Measurements from ENCODE around the gene RASEF. TPM values are rescaled to one million over a fixed set of nuclear protein-coding genes. Genes with fewer than 3 reads are reported as not detected.

The RASEF gene
- total and polyA plus RNA-seq, 2 of the 4 experiments (the other 2 are of a cell fraction), result under 0.01 to 0.05 TPM

GRCh38 chr9:83029531-83030137 lies 33.3 kb downstream of the RASEF start:
- Histone ChIP-seq H3K79me1 (ENCODE audit: low read depth in 1 of 2, low read length in 2 of 2) (no peaks in the 10 kb centered on the region), H2AK5ac (ENCODE audit: low read depth, low read length) (no peak overlapping the region), H2AK9ac (replicated peaks; ENCODE audit: low read depth, low read length, poor library complexity) (no peak overlapping the region), H3K4me1 (ENCODE audit: control insufficient read depth, insufficient read depth, low read length) (peaks cover 10% of the 10 kb centered on the region), H3K27me3 (ENCODE audit: control insufficient read depth, insufficient read depth, low read length) (no peaks in the 10 kb centered on the region), H3K18ac (ENCODE audit: low read depth, low read length) (no peak overlapping the region), H4K91ac (ENCODE audit: insufficient read depth, low read depth, low read length) (no peak overlapping the region), H3K14ac (replicated peaks; ENCODE audit: low read depth, low read length) (no peak overlapping the region), H3K36me3 (ENCODE audit: control insufficient read depth, insufficient read depth, low read length) (no peaks in the 10 kb centered on the region), H2BK15ac (ENCODE audit: low read depth, low read length) (no peak overlapping the region), H2BK5ac (ENCODE audit: low read depth, low read length, poor library complexity, severe bottlenecking) (no peak overlapping the region), H3K23ac (ENCODE audit: low read depth, low read length) (no peak overlapping the region), H3K9me3 (ENCODE audit: control insufficient read depth, insufficient read depth, low read length) (no peaks in the 10 kb centered on the region), H4K20me1 (ENCODE audit: insufficient read depth, low read length) (no peaks in the 10 kb centered on the region), H3K4ac (ENCODE audit: low read depth, low read length) (no peak overlapping the region), H2BK20ac (ENCODE audit: low read depth, low read length) (no peak overlapping the region), H2AFZ (replicated peaks; ENCODE audit: low read length, poor library complexity) (no peak overlapping the region), H3K9ac (ENCODE audit: low read depth, low read length) (no peak overlapping the region), H2BK120ac (ENCODE audit: low read depth, low read length) (no peak overlapping the region), H3K4me3 (ENCODE audit: insufficient read depth, low read depth, low read length) (no peak overlapping the region), H4K5ac (ENCODE audit: low read depth, low read length) (no peak overlapping the region), H3K4me2 (ENCODE audit: low read depth, low read length) (no peak overlapping the region), H3K27ac (ENCODE audit: insufficient read depth, low read length) (no peak overlapping the region), H3K56ac (ENCODE audit: extremely low read depth, insufficient read depth, low read length) (no peak overlapping the region), H3K9me1 (ENCODE audit: insufficient read depth, low read length) (peaks cover 5% of the 10 kb centered on the region), H4K8ac (ENCODE audit: low read depth in 2 of 2, low read length in 2 of 2) (no peak overlapping the region)
- no peak for TF ChIP-seq SMC3 (IDR thresholded peaks at IDR 0.05; ENCODE audit: low read depth, low read length)
- no peak for TF ChIP-seq BHLHE40 (IDR thresholded peaks at IDR 0.05; ENCODE audit: low read depth, low read length)
- no peak for TF ChIP-seq CEBPB (IDR thresholded peaks at IDR 0.05; ENCODE audit: low read depth, low read length)
- no peak for TF ChIP-seq CTCF (conservative IDR thresholded peaks at IDR 0.05; ENCODE audit: low read depth, low read length)
- TF ChIP-seq RCOR1 (IDR thresholded peaks at IDR 0.05; ENCODE audit: insufficient replicate concordance, low read length), result no peak
- TF ChIP-seq, protein P1, sequence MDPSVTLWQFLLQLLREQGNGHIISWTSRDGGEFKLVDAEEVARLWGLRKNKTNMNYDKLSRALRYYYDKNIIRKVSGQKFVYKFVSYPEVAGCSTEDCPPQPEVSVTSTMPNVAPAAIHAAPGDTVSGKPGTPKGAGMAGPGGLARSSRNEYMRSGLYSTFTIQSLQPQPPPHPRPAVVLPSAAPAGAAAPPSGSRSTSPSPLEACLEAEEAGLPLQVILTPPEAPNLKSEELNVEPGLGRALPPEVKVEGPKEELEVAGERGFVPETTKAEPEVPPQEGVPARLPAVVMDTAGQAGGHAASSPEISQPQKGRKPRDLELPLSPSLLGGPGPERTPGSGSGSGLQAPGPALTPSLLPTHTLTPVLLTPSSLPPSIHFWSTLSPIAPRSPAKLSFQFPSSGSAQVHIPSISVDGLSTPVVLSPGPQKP (IDR thresholded peaks at IDR 0.05; ENCODE audit: borderline replicate concordance, low read depth, low read length), result no peak
- TF ChIP-seq MAFK (IDR thresholded peaks at IDR 0.05; ENCODE audit: low read depth, low read length), result no peak
- no peak for TF ChIP-seq MXI1 (IDR thresholded peaks at IDR 0.05; ENCODE audit: borderline replicate concordance, low read depth, low read length)
- no peak for TF ChIP-seq CHD1 (IDR thresholded peaks at IDR 0.05; ENCODE audit: low read depth, low read length)
- TF ChIP-seq MAZ (IDR thresholded peaks at IDR 0.05; ENCODE audit: borderline replicate concordance, low read depth, low read length), result no peak
- TF ChIP-seq FOS (IDR thresholded peaks at IDR 0.05; ENCODE audit: low read depth, low read length), result no peak
- no peak for TF ChIP-seq USF2 (IDR thresholded peaks at IDR 0.05; ENCODE audit: low read depth, low read length)
- TF ChIP-seq RAD21 (IDR thresholded peaks at IDR 0.05; ENCODE audit: low read length), result no peak
- TF ChIP-seq RFX5 (IDR thresholded peaks at IDR 0.05; ENCODE audit: low read depth, low read length), result no peak
- in situ Hi-C loops (cut with MboI; ENCODE audit: low sequenced_read_pairs), result no loop called here
- DNase-seq (no peak), ATAC-seq (ENCODE audit: low read depth) (no peak)
- POLR2A ChIA-PET (ENCODE audit: unreplicated experiment), result no interaction called here
- WGBS, 2 experiments (ENCODE audit: extremely low coverage in 2 of 2, insufficient read length in 1 of 2), result no CpG with 5 or more reads among the region's 7 CpGs
- dilution Hi-C loops (cut with HindIII; ENCODE audit: low sequenced_read_pairs, unreplicated experiment), result no loop called here
- BruUV-seq (replicated peaks), result no TSS peak
- intact Hi-C loops (cut with micrococcal nuclease), result no loop called here
- CTCF ChIA-PET, result no interaction called here
